ENCODE measurements around the gene NUBP2.

Gene NUBP2

GRCh38 chr16:1791256-1791942 is 8.6 kb downstream of the NUBP2 start:
- TF ChIP-seq CTCF (IDR thresholded peaks at IDR 0.05; ENCODE audit: borderline replicate concordance, insufficient read depth, low read depth, low read length) = no peak
- H3K4me3 ChIP-seq (ENCODE audit: low read depth, low read length) = no peak overlapping the region

- no peak for TF ChIP-seq CTCF (IDR thresholded peaks at IDR 0.05; ENCODE audit: borderline replicate concordance, insufficient read depth, low read depth, low read length)
- H3K4me3 ChIP-seq (ENCODE audit: low read depth, low read length) = no peak overlapping the region
These were observed 9.4 kb downstream of the NUBP2 start for GRCh38 chr16:1791943-1792812.

GRCh38 chr16:1792836-1793577 is 10.2 kb downstream of the NUBP2 start:
- H3K4me3 ChIP-seq (ENCODE audit: low read depth, low read length) = no peak overlapping the region

GRCh38 chr16:1793578-1794220 is 10.9 kb downstream of the NUBP2 start, which contains the start of gene IGFALS:
TSS of gene IGFALS (minus strand) at chr16:1793705. CDS start at chr16:1793652, 53 bp downstream.
- TF ChIP-seq CTCF (IDR thresholded peaks at IDR 0.05; ENCODE audit: borderline replicate concordance, insufficient read depth, low read depth, low read length) = no peak
- H3K4me3 ChIP-seq (ENCODE audit: low read depth, low read length) = no peak within 1 kb of the TSS

More at GRCh38 chr16:1792836-1793577, 10.2 kb downstream of the NUBP2 start:
- TF ChIP-seq CTCF (IDR thresholded peaks at IDR 0.05; ENCODE audit: borderline replicate concordance, insufficient read depth, low read depth, low read length) = no peak

- no peak overlapping the region for H3K4me3 ChIP-seq (ENCODE audit: low read depth, low read length)
- no peak for TF ChIP-seq CTCF (IDR thresholded peaks at IDR 0.05; ENCODE audit: borderline replicate concordance, insufficient read depth, low read depth, low read length)
These were observed 11.6 kb downstream of the NUBP2 start for GRCh38 chr16:1794221-1794871.

Data from GM12875 (cell line).